Measurements from ENCODE around the gene CNPY3. TPM values are rescaled to one million over a fixed set of nuclear protein-coding genes. Genes with fewer than 3 reads are reported as not detected.

The CNPY3 gene
- polyA plus RNA-seq, 1 donor (not counting 4 experiments of a cell fraction or from before 2014, with no cell fraction given): 19.7 TPM

- Histone ChIP-seq H4K20me1 (ENCODE audit: control insufficient read depth, extremely low read depth, insufficient read depth, low read length) (no peaks in the 10 kb centered on the region), H3K27me3 (ENCODE audit: control insufficient read depth, extremely low read depth, insufficient read depth, low read length) (no peaks in the 10 kb centered on the region), H3K4me3 (ENCODE audit: control insufficient read depth in 2 of 3, extremely low read depth in 1 of 3, insufficient read depth in 2 of 3, low read depth in 1 of 3, low read length in 3 of 3) (no peak overlapping the region), H3K79me2 (ENCODE audit: control insufficient read depth, insufficient read depth, low read length) (peaks cover 6% of the 10 kb centered on the region), H3K9me1 (ENCODE audit: control insufficient read depth, extremely low read depth, insufficient read depth, low read length) (no peaks in the 10 kb centered on the region), H3K4me2 (ENCODE audit: control insufficient read depth, extremely low read depth, insufficient read depth, low read depth, low read length) (no peak overlapping the region), H3K4me1 (ENCODE audit: control insufficient read depth, extremely low read depth, insufficient read depth, low read length) (no peaks in the 10 kb centered on the region), H2AFZ (ENCODE audit: control insufficient read depth, low read length) (no peak overlapping the region), H3K36me3 (ENCODE audit: control insufficient read depth in 2 of 2, extremely low read depth in 1 of 2, insufficient read depth in 2 of 2, low read length in 2 of 2) (peaks cover 21 to 28% of the 10 kb centered on the region in 2 experiments), H3K27ac (ENCODE audit: control insufficient read depth, insufficient read depth, low read length) (no peak overlapping the region), H3K9me3 (ENCODE audit: control insufficient read depth, low read depth, low read length) (no peaks in the 10 kb centered on the region), H3K9ac (ENCODE audit: control insufficient read depth, extremely low read depth, insufficient read depth, low read length) (no peak overlapping the region)
- TF ChIP-seq EZH2 (IDR thresholded peaks at IDR 0.05; ENCODE audit: low read length) (no peak), CTCF (optimal IDR thresholded peaks at IDR 0.05 in 1 of 3, IDR thresholded peaks at IDR 0.05 in 1 of 3, conservative IDR thresholded peaks at IDR 0.05 in 1 of 3; ENCODE audit: extremely low read depth in 1 of 3, insufficient read depth in 2 of 3, low read length in 3 of 3) (no peak)
- DNase-seq (ENCODE audit: low read depth, low spot score) (no peak), FAIRE-seq (no peak)
- dilution Hi-C loops (cut with MboI; ENCODE audit: extremely low pct_ligation_motif_present, low sequenced_read_pairs): no loop called here
Observed at GRCh38 chr6:42937548-42938427, 8.5 kb downstream of the CNPY3 start.

GRCh38 chr6:42938428-42938796 is 9.1 kb downstream of the CNPY3 start:
- DNase-seq (ENCODE audit: low read depth, low spot score) (no peak), FAIRE-seq (no peak)
- no peaks in the 10 kb centered on the region for H3K27me3 ChIP-seq (ENCODE audit: control insufficient read depth, extremely low read depth, insufficient read depth, low read length)
- TF ChIP-seq EZH2 (IDR thresholded peaks at IDR 0.05; ENCODE audit: low read length) (no peak), CTCF (optimal IDR thresholded peaks at IDR 0.05 in 1 of 3, IDR thresholded peaks at IDR 0.05 in 1 of 3, conservative IDR thresholded peaks at IDR 0.05 in 1 of 3; ENCODE audit: extremely low read depth in 1 of 3, insufficient read depth in 2 of 3, low read length in 3 of 3) (no peak)
- H3K9me1 ChIP-seq (ENCODE audit: control insufficient read depth, extremely low read depth, insufficient read depth, low read length): no peaks in the 10 kb centered on the region
- H2AFZ ChIP-seq (ENCODE audit: control insufficient read depth, low read length): no peak overlapping the region
- H3K79me2 ChIP-seq (ENCODE audit: control insufficient read depth, insufficient read depth, low read length): peaks cover 2% of the 10 kb centered on the region
- no peak overlapping the region for H3K4me2 ChIP-seq (ENCODE audit: control insufficient read depth, extremely low read depth, insufficient read depth, low read depth, low read length)
- H3K9ac ChIP-seq (ENCODE audit: control insufficient read depth, extremely low read depth, insufficient read depth, low read length): no peak overlapping the region
- H4K20me1 ChIP-seq (ENCODE audit: control insufficient read depth, extremely low read depth, insufficient read depth, low read length): no peaks in the 10 kb centered on the region
- dilution Hi-C loops (cut with MboI; ENCODE audit: extremely low pct_ligation_motif_present, low sequenced_read_pairs): no loop called here
- H3K9me3 ChIP-seq (ENCODE audit: control insufficient read depth, low read depth, low read length): no peaks in the 10 kb centered on the region
- no peak overlapping the region for H3K27ac ChIP-seq (ENCODE audit: control insufficient read depth, insufficient read depth, low read length)
- no peak overlapping the region for H3K4me3 ChIP-seq (ENCODE audit: control insufficient read depth in 2 of 3, extremely low read depth in 1 of 3, insufficient read depth in 2 of 3, low read depth in 1 of 3, low read length in 3 of 3)
- peaks cover 21 to 28% of the 10 kb centered on the region in 2 experiments for H3K36me3 ChIP-seq (ENCODE audit: control insufficient read depth in 2 of 2, extremely low read depth in 1 of 2, insufficient read depth in 2 of 2, low read length in 2 of 2)
- no peaks in the 10 kb centered on the region for H3K4me1 ChIP-seq (ENCODE audit: control insufficient read depth, extremely low read depth, insufficient read depth, low read length)

Measured in keratinocyte (primary cell).